Muscle layer of duodenum (tissue), 2 donors: Measurements from ENCODE around the gene CYP2S1.
"Not testable (repeated sequence)": the region's sequence is repeated elsewhere in the genome, so short reads cannot be mapped to it uniquely, and the experiment has no call there.

Experiments
- H3K27ac ChIP-seq: one replicate; pipeline ENCODE4 v1.7.0; 2013; ENCODE audit warnings: mild to moderate bottlenecking, low read length
- H3K27me3 ChIP-seq: one replicate; pipeline ENCODE4 v1.7.0; 2013; ENCODE audit warnings: low read depth, mild to moderate bottlenecking, control low read depth, low read length
- H3K36me3 ChIP-seq, 2 donors: one replicate each; pipeline ENCODE4 v1.7.0; 2013; ENCODE audit warnings: low read length in 2 of 2, control low read depth in 1 of 2, mild to moderate bottlenecking in 1 of 2; ENCODE audit not compliant: insufficient read depth in 2 of 2, control insufficient read depth in 1 of 2
- H3K4me1 ChIP-seq, 2 donors: one replicate each; pipeline ENCODE4 v1.7.0; 2013; ENCODE audit warnings: low read length in 2 of 2, mild to moderate bottlenecking in 2 of 2, control low read depth in 1 of 2, moderate library complexity in 1 of 2; ENCODE audit not compliant: insufficient read depth in 2 of 2, control insufficient read depth in 1 of 2
- H3K4me3 ChIP-seq, 2 donors: one replicate each; pipeline ENCODE4 v1.7.0; 2013; ENCODE audit warnings: low read length in 2 of 2, low read depth in 1 of 2, mild to moderate bottlenecking in 1 of 2
- H3K9me3 ChIP-seq, 2 donors: one replicate each; pipeline ENCODE4 v1.7.0; 2013; ENCODE audit warnings: low read length in 2 of 2, control low read depth in 1 of 2, mild to moderate bottlenecking in 1 of 2; ENCODE audit not compliant: control insufficient read depth in 1 of 2
- donor health status: healthy.

The CYP2S1 gene

DNA sequence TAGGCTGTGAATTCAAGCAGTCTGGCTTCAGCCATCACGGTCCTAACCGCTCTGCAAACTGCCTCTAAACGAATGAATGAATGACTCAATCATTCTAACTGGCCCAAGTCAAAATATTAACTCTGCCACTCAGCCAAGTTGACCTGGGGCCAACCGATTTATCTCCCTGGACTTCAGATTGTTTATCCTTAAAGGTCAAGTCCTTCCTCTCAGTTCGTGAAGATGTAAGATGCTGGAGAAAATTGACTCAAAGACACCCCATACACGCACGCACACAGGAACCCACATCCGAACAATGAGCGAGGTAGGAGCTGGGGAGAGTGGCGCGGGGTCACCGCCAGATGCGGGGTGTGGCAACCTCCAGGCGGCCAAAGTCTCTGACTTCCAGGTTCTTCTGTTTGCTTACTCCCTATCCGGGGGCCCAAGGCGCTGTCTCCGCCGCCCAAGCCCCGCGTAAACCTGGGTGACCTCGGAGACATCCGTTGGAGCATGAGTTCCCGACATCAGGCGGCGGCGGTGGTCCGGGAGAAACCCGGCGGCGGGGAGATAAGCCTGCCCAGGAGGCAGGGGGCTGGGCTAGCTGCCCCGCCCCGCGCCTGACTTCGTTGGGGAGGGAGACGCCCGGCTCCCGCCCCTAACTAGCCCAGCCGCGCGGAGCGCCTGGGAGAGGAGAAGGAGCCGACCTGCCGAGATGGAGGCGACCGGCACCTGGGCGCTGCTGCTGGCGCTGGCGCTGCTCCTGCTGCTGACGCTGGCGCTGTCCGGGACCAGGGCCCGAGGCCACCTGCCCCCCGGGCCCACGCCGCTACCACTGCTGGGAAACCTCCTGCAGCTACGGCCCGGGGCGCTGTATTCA lies at the start of gene CYP2S1:
CYP2S1 (plus strand) TSS at position 646 of the 856 bp plus-strand sequence; CDS start at position 692, 46 bp downstream.
- no peaks in the 10 kb centered on the region for H3K36me3 ChIP-seq
- H3K27ac ChIP-seq: no peak within 1 kb of the TSS
- no peaks in the 10 kb centered on the region for H3K27me3 ChIP-seq
- peaks cover 0 to 12% of the 10 kb centered on the region in 2 donors for H3K4me1 ChIP-seq
- H3K4me3 ChIP-seq: peak within 1 kb of the TSS; percentile 37 to 53
- H3K9me3 ChIP-seq: no peaks in the 10 kb centered on the region

DNA sequence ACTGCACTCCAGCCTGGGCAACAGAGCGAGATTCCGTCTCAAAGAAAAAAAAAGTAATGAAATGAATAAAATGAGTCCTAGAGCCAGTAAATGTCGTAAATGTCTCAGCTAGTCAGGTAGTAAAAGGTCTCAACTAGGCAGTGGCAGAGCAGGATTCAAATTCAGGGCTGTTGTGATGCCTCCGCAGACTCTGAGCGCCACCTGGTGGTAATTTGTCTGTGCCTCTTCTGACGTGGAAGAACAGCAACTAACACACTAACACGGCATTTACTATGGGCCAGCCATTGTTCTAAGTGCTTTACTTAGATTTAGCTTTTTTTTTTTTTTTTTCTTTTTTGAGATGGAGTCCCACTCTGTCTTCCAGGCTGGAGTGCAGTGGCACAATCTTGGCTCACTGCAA lies 48.6 kb upstream of the CYP2S1 start:
- no peaks in the 10 kb centered on the region for H3K4me1 ChIP-seq
- H3K36me3 ChIP-seq: no peaks in the 10 kb centered on the region
- H3K9me3 ChIP-seq: no peaks in the 10 kb centered on the region
- H3K4me3 ChIP-seq: no peak overlapping the region
- H3K27ac ChIP-seq: no peak overlapping the region
- no peaks in the 10 kb centered on the region for H3K27me3 ChIP-seq

DNA sequence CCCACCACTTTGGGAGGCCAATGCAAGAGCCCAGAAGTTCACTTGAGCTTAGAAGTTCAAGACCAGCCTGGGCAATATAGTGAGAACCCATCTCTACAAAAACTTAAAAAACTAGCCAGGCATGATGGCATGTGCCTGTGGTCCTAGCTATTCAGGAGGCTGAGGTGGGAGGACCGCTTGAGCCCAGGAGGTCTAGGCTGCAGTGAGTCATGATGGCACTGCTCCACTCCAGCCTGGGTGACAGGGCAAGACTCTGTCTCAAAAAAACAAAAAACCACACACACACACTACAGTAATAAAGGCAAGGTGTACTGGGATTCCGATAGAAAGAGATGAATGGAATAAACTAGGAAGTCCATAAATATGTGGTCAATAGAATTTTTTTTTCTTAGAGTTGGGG lies 43.2 kb upstream of the CYP2S1 start:
- no peak overlapping the region for H3K4me3 ChIP-seq
- no peak overlapping the region for H3K27ac ChIP-seq
- H3K4me1 ChIP-seq: no peaks in the 10 kb centered on the region
- H3K9me3 ChIP-seq: no peaks in the 10 kb centered on the region
- H3K36me3 ChIP-seq: no peaks in the 10 kb centered on the region
- H3K27me3 ChIP-seq: no peaks in the 10 kb centered on the region

DNA sequence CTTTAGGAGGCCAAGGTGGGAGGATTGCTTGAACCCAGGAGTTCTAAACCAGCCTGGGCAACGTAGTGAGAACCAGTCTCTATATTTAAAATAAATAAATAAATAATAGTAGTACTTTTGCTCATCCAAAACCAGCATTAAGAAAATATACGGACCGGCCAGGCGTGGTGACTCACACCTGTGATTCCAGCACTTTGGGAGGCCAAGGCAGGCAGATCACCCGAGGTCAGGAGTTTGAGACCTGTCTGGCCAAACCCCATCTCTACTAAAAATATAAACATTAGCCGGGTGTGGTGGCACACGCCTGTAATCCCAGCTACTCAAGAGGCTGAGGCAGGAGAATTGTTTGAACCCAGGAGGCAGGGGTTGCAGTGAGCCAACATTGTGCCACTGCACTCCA lies 42.0 kb upstream of the CYP2S1 start:
- H3K9me3 ChIP-seq, H3K4me3 ChIP-seq, H3K36me3 ChIP-seq, H3K27ac ChIP-seq, H3K4me1 ChIP-seq, H3K27me3 ChIP-seq: not testable (repeated sequence)

DNA sequence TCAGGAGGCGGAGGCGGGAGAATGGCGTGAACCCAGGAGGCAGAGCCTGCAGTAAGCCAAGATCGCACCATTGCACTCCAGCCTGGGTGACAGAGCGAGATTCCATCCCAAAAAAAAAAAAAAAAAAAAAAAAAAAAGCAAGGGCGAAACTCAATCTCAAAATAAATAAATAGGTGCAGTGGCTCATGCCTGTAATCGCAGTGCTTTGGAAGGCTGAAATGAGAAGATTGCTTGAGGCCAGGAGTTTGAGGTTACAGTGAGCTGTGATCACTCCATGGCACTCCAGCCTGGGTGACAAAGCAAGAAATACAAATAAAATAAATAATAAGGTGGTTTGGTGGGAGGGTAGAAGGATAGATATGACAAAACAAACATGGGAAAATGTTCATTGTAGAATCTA lies 39.0 kb upstream of the CYP2S1 start:
- Histone ChIP-seq H3K27me3 (no peaks in the 10 kb centered on the region), H3K4me3 (no peak overlapping the region), H3K36me3 (no peaks in the 10 kb centered on the region), H3K9me3 (peaks cover 0 to 5% of the 10 kb centered on the region in 2 donors), H3K4me1 (no peaks in the 10 kb centered on the region), H3K27ac (no peak overlapping the region)

DNA sequence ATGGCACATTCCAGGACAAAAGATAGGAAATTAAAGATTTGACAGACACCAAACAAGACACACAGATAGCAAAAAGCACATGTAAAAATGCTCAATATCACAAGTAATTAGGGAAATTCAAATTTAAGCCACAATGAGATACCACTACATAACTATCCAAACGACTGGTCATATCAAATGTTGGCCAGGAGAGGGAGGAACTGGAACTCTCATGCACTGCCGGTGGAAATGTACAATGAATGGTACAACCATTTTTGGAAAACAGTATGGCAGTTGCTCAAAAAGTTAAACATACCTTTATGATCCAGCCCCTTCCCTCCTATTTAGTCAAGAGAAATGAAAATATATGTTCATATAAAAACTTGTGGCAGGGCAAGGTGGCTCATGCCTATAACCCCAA lies 36.8 kb upstream of the CYP2S1 start:
- H3K27ac ChIP-seq: no peak overlapping the region
- no peak overlapping the region for H3K4me3 ChIP-seq
- no peaks in the 10 kb centered on the region for H3K27me3 ChIP-seq
- no peaks in the 10 kb centered on the region for H3K36me3 ChIP-seq
- no peaks in the 10 kb centered on the region for H3K4me1 ChIP-seq
- peaks cover 0 to 5% of the 10 kb centered on the region in 2 donors for H3K9me3 ChIP-seq

GRCh38 chr19:41159881-41160280 lies 33.1 kb upstream of the CYP2S1 start:
- H3K9me3 ChIP-seq: peaks cover 0 to 5% of the 10 kb centered on the region in 2 donors
- no peak overlapping the region for H3K27ac ChIP-seq

DNA sequence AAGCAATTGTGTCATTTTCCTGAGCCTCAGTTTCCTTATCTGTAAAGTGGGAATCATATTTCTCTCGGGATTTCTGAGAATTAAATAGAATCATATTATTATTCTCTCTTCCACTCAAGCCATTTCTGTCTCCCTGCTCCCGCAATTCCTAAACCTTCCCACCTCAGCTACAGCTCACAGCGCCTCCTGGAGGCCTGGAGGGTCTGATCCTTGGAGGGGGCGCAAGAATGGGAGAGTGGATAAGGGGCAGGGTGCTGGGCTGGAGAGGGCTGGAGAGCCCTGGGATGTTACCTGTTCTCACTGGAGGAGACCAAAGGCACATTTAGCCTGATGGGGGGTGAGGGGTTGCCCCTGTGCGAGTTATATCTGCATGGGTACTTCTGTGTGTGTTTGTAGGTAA lies 31.1 kb upstream of the CYP2S1 start:
- no peaks in the 10 kb centered on the region for H3K27me3 ChIP-seq

More at GRCh38 chr19:41159881-41160280, 33.1 kb upstream of the CYP2S1 start:
- Histone ChIP-seq H3K27me3 (no peaks in the 10 kb centered on the region), H3K36me3 (no peaks in the 10 kb centered on the region), H3K4me1 (no peaks in the 10 kb centered on the region), H3K4me3 (no peak overlapping the region)

DNA sequence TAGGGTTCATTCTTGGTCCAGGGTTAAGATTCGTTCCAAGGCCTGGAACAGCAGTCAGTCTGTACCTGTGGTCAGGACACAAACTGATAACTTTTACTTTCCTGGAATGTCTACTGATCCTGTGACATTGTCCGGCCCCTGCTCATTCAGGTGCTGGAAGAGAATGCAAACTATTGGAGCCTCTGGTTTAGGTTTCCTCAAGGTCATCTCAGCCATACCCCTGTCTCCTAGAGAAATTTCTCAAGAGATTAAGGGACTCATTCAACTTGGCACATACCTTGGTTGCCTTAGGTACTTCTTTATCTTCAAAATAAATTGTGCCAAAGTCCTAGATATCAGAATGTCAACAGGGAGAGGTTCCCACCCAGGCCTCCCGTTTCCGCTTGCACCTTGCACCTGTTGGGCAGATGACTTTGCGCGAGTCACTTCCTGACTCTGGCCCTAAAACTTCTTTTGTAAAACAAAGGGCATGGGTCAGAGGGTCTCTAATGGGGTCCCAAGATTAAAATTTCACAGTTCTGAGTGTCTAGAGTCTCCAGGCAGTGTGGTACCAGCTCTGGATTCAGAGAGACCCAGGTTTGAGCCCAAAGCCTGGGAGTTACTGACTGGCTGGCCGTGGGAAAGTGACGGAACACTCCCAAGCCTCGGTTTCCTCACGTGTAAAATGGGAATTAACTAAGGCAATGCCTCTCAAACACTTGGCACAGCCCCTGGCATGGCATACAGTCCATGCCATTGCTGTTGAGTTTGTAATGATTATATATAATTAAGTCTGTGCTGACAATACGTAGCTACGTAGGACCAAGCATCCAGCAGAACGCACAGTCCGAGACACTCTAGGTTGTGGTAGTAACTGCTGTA lies 25.8 kb upstream of the CYP2S1 start:
- H3K27ac ChIP-seq: peak overlapping the region; percentile 72
- peaks cover 0 to 6% of the 10 kb centered on the region in 2 donors for H3K4me1 ChIP-seq
- no peaks in the 10 kb centered on the region for H3K36me3 ChIP-seq
- H3K27me3 ChIP-seq: no peaks in the 10 kb centered on the region
- H3K9me3 ChIP-seq: no peaks in the 10 kb centered on the region
- H3K4me3 ChIP-seq: no peak overlapping the region

More for the DNA sequence above, 31.1 kb upstream of the CYP2S1 start:
- Histone ChIP-seq H3K27ac (no peak overlapping the region), H3K4me3 (no peak overlapping the region), H3K9me3 (no peaks in the 10 kb centered on the region), H3K36me3 (no peaks in the 10 kb centered on the region), H3K4me1 (no peaks in the 10 kb centered on the region)

GRCh38 chr19:41172297-41173164 lies 20.5 kb upstream of the CYP2S1 start:
- H3K27me3 ChIP-seq: no peaks in the 10 kb centered on the region
- H3K27ac ChIP-seq: peak overlapping the region; percentile 31
- no peaks in the 10 kb centered on the region for H3K36me3 ChIP-seq
- no peaks in the 10 kb centered on the region for H3K9me3 ChIP-seq
- H3K4me1 ChIP-seq: peaks cover 3 to 10% of the 10 kb centered on the region in 2 donors
- H3K4me3 ChIP-seq: no peak overlapping the region
